PFSK-1 (cell line): ENCODE results near the gene UVSSA.

ENCODE experiments used
- POLR2AphosphoS5 ChIP-seq: IDR thresholded peaks from 2 replicates; pipeline ENCODE4 v1.6.1; 2012; ENCODE audit warnings: low read depth, mild to moderate bottlenecking, control low read depth, low read length, moderate library complexity
- REST ChIP-seq, 2 experiments: IDR thresholded peaks; 2 replicates each; pipeline versions ENCODE4 v1.6.1 to v1.8.0; 2011 to 2012; ENCODE audit warnings: low read depth in 2 of 2, low read length in 2 of 2, control low read depth in 1 of 2, inconsistent platforms in 1 of 2, mild to moderate bottlenecking in 1 of 2, moderate library complexity in 1 of 2; ENCODE audit not compliant: insufficient read depth in 1 of 2

- TF ChIP-seq REST (IDR thresholded peaks at IDR 0.05; ENCODE audit: insufficient read depth in 1 of 2, low read depth in 2 of 2, low read length in 2 of 2) (no peak), POLR2AphosphoS5 (no peak)
These were observed 60.1 kb downstream of the UVSSA start for GRCh38 chr4:1406981-1407656.
